NCI-H1417 treated with DMSO at 0.1 percent for 48 hours (cell line): ENCODE measurements around the gene IGSF3.
"Not testable (repeated sequence)": the region's sequence is repeated elsewhere in the genome, so short reads cannot be mapped to it uniquely, and the experiment has no call there.

ENCODE experiments used
- DNase-seq: peaks from one replicate; lab custom pipeline; 2025; lab: John Stamatoyannopoulos, UW

The IGSF3 gene

DNA sequence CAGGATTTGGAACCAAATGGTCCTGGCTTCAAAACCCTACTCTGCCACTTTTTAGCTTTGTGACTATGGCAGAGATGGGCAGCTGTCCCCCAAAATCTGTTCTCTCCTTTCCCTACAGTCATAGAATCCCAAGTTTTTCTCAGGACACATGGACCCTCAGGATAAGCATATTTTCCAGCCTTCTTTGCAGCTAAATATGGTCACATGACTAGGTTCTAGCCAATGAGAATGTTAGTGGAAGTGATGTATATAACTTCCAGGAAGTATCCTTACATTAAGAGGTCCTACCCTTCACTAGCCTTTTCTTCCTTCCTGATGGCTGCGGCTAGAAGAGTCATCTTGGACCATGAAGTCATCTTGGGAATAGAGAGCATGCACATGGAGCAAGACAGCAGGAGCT lies 5.9 kb downstream of the IGSF3 start:
- no peak for DNase-seq

DNA sequence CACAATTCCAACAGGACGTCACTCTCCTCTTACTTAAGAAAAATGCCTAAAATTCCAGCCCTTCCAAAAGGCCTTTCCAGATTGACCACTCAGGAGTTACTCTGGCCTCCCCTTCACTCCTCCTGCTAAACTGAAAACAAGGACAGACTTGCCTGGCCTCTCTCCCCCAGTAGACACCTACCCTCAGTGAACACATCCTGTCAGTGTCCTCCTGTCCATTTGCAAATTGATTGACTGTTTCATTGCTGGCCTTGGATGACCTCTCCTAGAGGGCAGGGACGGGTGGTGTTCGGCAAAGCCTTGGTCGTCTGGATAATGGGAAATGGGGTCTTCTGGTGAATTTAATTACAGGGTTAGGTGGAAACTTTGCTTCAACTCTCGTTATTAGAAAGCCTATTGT lies 8.9 kb downstream of the IGSF3 start:
- DNase-seq: not testable (repeated sequence)

DNA sequence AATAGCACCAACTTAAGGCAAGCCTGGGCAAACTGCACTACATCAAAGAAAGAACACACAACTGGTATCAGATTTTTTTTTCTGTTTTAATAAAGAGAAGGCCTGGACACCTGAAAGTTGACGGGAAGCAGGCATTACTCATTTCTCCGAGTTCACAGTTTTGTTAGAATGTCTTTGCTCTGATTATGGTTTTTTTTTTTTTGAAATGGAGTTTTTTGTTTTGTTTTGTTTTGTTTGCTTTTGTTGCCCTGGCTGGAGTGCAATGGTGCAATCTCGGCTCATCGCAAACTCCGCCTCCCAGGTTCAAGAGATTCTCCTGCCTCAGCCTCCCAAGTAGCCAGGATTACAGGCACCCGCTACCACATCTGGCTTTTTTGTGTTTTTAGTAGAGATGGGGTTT lies 9.7 kb downstream of the IGSF3 start:
- DNase-seq: not testable (repeated sequence)

DNA sequence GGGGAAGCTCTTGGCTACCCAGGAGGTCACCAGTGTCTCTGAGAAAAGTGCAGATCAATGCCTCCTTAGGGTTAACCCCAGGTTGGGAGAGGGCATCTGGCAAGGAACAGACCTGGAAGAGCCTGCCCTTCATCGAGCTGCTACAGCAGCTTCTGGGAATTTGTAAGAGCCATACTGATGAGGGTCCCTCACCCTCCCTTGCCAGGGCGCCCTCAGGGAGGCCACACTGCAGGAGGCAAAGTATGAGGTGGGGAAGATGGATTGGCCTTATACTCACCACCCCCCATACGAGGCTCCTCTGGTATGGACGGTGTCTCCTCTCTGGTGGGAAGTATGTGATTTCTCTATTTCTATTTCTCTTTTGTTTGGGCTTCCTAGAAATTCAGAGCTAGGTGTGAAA lies 13.2 kb downstream of the IGSF3 start:
- no peak for DNase-seq

DNA sequence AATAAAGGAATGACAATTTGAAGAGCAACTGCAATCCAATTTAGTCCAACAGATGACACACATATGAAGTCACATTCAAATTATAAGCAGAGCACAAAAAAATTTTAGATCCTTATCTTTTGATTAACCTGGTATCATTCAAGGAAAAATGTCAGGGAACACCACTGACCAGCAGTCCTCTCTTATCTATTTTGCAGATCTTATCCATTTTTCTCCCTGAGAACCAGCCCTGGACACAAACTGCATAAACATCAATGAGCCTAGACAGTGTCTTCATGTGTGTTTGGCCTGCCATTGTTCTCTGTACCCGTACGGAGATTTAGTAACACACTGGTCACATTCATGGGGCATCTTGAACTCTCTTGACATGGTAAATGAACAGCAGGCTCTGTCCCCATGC lies 14.9 kb downstream of the IGSF3 start:
- not testable (repeated sequence) for DNase-seq

DNA sequence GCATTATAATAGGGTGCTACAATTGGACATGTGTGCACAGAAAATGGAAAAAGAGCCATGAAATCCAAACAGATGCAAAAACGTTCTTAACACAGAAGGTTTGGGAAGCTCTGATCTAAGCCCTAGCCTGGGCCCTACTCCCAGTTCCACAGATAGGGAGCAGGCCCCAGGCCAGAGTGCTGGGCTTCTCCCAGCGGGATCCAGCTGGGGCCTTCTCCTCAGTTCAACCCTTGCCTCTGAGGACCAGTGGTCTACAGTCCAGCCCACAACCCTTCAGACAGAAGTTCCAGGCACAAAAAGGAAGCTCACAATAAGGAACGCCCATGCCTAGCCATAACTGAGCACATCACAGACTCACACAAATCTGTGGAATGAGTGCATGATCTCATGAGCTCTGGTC lies 16.8 kb downstream of the IGSF3 start:
- not testable (repeated sequence) for DNase-seq

DNA sequence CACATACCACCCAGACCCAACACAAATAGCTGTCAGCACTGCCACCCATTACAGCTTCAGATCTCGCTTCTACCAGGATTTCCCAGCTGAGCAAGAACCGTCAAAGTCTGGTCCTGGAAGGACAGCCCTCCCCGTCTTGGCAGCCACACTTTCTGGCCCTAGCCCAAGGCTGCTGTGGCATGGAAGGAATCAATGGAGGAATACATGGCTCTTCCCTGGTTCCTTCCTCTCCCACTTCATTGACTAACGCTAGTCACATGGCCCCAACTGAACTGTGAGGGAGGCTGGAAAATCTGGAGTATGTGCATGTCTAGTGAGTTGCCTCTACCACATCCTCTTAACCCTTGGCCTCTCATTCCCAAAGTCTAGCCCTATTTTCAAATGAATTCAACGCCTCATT lies 18.5 kb downstream of the IGSF3 start:
- not testable (repeated sequence) for DNase-seq

DNA sequence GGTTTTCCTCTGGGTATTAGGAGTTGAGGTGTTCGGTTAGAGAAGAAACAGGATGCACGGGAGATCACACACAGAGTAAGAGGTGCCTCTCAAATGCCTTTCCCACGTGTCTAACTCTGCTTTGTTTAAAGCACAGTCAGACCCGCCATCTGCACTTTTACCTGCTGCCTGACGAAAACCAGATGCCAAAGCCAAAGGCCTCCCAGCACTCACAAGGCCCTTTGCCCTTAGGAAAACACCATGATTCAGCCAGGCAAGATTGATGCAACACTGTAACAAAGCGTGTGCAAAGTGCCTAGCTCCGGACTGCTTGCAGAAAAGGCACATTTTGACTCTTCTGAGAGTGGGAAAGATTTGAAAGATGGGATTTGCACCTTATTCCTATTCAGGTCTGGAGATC lies 19.2 kb downstream of the IGSF3 start:
- DNase-seq: not testable (repeated sequence)

DNA sequence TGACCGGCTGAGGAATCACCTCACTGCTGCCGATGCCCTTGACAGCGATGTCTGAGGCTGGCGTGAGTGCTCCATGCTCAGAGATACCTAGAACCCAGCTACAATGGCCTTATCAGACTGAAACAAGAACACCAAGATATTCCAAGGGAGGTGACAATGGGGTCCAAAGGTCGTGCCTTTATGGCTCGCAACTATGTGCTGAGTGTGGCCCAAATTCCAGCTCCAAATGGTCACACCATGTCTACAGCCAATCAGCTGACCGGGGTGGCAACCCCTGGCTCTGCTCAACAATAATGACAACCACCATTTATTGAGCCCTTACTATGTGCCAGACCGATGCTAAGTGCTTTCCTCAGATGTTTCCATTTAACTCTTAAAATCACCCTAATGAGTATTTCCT lies 20.3 kb downstream of the IGSF3 start:
- not testable (repeated sequence) for DNase-seq

DNA sequence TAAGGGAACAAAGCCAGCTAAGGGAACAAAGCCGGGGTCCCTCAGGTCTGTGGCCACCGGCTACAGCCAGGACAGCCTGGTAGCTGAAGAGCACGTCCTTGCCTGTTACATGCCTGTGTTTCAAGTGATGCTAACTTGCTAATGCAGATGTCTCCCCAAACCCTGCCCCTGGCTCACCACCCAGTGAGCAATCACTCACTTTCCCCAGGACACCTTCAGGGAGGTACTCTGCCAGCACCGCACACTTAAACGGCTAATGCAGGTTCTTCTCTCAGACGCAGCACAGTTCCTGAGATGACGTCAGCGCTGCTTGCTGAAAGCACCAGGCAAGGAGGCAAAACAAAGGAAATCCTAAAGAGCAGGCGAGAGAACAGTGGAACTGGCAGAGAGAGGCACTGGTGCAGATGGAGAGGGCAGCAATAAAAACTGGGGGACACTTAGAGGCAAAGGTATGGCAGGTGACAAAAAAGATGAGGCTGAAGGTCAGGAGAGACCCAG lies 20.8 kb downstream of the IGSF3 start:
- DNase-seq: not testable (repeated sequence)

DNA sequence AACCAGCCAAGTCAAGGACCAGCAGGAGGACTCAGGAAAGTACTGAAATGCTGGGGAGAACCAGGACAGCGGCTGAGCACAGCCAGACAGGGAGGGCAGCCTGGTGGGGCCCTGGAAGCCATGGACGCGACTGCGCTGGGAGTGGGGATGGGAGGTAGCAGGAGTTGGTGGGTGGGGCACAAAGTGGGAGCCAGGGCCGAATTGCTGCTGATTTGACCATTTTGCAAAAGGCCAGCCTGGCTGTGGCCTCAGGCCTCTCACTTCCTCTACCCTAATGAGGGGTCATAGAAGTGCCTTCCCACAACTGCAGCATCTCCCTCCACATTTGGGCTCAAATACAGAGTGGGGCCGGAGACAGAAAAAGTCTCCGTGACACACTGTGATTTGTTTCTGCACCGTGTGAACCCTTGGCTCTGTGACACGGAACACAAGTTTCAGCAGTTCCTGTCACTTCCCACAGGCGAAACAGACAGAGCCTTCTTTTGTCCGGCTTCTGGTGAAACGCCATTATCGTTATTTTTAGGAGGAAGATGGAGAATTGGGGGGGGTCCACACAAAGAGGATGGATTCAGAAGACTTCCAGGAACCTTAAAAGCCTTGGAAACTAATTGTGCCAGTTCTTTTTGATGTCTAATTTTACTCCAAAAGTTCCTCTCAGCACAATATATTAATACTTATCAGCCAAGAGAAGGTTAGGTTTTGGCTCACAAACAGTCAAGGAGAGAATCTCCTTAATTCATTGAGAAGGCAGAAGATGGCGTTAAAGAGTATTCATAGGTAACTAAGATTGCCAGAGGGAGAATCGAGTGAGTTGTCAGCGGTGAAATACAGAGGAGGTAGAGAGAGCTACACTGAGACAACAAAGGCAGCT lies 21.5 kb downstream of the IGSF3 start:
- DNase-seq: not testable (repeated sequence)

DNA sequence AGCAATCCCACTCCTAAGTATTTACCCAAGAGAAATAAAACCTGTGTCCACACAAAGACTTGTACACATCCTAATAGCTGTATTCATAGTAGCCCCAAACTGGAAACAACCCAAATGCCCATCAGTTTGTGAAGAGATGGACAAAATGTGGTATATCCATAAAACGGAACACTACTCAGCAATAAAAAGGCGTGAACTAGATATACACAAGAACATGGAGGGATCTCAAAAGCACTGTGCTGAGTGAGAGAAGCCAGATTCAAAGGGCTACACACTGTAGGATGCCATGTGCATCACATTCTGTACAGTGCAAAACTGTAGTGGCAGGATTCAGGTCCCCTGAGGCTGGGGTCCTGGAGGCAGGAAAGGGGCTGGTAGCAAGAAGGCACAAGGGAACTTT lies 22.5 kb downstream of the IGSF3 start:
- DNase-seq: not testable (repeated sequence)

DNA sequence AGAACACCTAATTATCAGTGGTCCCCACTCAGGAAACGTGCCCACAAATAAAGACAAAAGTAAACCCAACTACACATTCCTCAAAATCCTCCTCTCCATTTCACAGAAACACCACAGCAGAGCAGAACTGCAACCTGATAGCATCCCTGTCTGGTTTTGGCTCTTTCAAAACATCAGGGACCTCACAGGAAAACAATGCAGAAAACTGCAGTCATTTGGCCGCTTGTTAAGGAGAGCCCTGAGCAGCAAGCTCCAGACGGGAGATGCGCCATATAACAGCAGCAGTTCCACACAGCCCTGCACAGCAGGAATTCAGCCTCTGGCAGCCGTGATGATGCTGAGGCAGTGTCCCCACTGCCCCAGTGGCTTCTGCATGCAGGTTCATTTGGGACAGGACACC lies 23.4 kb downstream of the IGSF3 start:
- not testable (repeated sequence) for DNase-seq

DNA sequence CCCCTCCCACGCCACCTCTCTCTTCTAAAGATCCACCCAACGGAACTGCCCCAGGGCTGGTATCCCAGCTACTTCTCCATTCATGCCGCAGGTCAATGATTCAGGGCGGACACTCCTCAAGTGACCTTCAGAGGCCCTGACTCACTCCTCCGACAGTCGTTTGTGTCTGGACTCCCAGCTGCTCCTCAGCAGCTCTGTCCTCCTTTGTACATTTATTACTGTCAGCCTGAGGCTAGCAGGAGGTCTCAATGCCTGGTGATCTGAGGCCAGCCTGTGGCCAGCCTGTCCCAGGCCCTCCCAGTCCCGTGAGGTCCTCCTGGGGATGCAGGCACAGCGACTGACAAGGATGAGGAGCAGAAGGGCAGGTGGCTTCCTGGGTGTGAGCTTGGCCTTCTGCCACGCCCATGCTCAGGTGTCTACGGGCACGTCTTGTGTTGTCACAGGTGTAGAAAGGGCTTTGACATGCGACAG lies 24.2 kb downstream of the IGSF3 start:
- not testable (repeated sequence) for DNase-seq

DNA sequence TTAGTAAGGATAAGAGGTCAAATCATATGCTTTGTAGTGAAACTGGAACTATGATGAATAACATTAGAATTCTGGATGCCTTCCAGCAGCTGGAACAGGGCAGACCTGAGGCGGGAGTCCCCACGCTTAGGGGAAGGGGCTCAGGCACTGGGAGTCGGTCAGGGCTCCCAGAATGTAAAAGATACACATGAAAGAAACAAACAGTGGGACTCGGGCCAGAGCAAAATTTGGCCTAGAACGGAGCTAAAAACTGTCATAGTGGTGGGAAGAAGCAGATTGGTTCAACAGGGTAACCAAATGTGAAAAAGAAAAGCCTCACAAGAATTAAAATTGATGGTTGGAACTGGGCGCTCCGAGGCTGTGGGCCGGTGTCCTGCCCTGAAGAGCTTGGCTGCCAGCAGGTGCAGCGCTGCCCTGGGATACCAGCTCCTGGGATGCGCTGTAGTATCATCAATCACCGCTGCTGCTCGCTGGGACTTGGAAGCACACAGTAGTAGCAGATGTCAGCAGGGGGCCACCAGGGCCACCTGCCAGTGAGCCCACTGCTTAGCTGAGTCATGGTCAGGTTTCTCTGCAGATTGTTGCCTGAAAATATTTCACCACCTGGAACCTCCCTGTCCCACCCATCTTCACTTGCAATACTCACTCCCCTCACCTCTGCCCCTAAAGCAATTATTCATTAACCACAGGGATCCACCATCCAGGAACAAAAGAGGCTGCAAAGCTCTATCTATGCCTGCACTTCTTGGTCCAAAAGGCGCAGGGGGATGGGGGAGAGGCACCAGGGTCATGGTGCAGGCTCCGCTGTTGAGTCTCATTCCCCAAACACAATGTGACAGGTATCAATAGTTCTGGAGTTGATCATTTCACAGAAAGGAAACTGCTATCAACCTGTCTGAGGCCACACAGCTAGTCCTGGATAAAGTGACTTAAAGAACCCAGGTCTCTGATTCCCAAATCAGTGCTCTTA lies 24.9 kb downstream of the IGSF3 start:
- DNase-seq: not testable (repeated sequence)

DNA sequence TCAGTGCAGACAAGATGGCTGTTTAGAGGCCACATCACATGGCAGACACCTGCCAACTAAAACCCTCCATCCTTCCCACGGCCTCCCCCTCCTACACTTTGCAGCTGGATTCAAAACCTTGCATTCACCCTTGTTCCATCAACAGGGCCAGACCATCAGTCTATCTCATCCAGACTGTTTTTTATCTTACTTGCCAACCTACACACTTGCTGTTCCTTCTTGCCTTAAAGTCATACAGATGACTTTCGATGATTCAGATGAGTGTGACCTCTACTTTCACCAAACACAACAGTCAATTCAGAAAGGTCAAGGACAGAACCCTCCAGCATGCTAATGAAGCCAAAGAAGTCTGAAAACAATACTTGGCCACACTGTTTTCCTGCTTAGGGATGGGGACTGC lies 29.9 kb downstream of the IGSF3 start:
- not testable (repeated sequence) for DNase-seq

DNA sequence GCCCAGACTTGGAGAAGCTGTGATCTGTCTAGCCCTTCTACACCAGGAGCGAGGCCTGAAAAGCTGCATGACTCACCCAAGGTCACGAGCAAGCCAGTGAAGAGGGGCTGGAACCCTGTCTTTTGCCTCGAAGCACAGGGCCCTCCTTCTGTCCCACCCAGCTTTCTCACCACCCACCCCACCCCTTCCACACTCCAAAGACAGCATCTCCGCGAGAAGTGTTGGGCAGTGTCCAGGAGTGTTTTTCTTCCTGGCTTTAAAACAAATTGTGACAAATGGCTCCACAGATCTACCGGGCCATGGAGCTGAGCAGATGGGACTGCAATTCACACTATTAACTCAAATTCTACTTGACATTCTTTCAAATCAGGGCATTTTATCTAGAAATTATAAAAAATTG lies 30.9 kb downstream of the IGSF3 start:
- not testable (repeated sequence) for DNase-seq

DNA sequence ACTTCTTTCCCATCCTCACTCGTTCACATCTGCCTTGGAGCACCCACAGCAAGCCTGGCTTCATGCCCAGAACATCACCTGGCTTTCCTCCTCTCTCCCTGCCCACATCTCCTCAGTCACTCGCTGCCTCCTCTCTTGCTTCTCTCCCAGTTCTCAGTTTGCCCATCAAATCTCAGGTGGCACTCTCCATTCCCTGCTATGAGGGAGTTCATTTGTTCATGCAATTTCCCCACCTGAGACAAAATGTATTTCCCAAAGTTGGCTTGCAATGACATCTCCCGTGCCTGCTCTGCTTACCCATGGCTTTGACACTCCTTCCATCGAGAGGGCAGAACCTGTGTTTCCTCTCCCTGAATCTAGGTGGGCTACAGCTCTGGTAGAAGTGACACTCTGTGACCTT lies 33.1 kb downstream of the IGSF3 start:
- DNase-seq: not testable (repeated sequence)

DNA sequence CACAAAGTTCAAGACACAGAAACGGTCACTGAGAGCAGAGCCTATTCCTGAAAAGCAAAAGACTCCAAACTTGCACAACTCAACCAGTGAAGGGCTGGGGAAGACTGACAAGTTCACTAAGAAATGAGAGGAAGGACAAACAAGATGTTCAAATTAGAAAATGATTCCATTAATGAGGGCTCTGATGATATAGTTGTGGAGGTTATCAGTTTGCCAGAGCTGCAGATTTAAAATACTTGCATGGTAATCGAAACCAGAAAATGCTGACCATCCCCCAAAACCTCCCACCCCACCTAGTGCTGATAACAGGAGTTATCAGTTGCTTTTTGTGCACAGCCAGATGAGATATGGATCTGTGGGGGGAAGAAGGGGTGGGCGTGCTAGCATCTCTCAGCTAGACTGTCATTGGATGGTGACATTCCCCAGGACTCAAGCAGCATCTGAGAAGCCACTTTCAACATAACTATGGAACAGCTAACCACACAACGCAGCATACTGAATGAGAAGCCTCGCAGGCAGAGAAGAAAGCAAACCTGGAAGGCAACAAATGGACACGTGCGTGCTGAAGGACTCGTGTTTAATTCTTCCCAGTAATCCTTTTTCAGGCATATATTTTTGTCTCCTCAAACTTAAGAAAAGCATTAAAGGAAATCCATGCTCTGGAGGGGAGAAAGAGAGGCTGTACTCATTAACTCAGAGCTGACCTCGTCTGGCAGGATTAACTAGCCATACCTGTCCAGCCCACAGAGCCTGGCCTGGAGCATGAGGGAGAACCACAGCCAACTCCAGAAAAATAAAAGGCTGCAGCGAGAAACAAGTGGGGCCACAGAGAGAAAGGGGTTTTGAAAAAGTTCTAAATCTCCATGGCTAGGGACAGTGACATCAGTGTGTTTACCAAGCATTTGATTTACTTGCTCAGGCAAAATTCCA lies 35.3 kb downstream of the IGSF3 start:
- DNase-seq: not testable (repeated sequence)

DNA sequence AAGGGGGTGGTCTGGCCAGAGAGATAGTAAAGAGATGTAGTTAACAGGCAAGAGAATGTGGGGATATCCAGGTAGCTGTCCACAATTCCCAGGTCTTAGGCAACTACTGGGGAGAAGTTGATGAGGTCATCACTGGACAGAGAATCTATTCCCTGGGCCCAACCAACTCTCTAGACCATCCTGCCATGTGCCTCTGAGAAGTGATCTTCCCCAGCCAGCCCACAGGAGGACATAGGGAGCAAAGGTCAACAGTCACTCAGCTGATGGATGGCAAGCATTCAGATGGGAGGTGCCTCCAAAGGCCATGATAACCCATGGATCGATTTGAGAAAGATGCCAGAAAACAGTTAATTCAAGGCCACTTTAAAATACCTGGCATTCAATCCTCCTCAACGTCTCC lies 36.0 kb downstream of the IGSF3 start:
- DNase-seq: not testable (repeated sequence)

DNA sequence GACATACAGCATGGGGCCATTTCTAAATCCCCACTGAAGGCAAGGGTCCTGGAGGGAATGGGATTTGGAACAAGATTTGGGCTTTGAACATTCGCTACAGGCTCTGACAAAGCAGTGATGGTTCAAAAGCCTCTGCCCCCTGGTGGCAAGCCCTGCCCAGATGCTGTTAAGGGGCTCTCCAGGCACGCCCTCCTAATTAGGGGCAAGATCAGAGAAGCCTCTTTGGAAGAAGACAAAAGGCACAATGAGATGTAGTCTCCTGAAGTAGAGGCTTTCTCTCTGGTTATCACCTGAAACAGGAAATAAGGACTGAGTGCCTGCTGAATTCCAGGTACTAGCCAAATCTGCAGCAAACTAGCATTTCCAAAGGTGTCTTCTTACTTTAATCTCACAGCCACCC lies 37.5 kb downstream of the IGSF3 start:
- DNase-seq: not testable (repeated sequence)
